Stimulated activated CD4-positive, alpha-beta T cell treated with anti-CD3 and anti-CD28 coated beads, Interleukin-1b, Interleukin-23, amount 100 ng/mL, for 1 hour (primary cell): ENCODE results near the gene RNU6-1.

Experiments
- DNase-seq, 2 donors: peaks; one replicate each; pipeline ENCODE4 v3.0.0-alpha.2; 2020; ENCODE audit warnings: low read depth in 2 of 2

Gene RNU6-1

DNA sequence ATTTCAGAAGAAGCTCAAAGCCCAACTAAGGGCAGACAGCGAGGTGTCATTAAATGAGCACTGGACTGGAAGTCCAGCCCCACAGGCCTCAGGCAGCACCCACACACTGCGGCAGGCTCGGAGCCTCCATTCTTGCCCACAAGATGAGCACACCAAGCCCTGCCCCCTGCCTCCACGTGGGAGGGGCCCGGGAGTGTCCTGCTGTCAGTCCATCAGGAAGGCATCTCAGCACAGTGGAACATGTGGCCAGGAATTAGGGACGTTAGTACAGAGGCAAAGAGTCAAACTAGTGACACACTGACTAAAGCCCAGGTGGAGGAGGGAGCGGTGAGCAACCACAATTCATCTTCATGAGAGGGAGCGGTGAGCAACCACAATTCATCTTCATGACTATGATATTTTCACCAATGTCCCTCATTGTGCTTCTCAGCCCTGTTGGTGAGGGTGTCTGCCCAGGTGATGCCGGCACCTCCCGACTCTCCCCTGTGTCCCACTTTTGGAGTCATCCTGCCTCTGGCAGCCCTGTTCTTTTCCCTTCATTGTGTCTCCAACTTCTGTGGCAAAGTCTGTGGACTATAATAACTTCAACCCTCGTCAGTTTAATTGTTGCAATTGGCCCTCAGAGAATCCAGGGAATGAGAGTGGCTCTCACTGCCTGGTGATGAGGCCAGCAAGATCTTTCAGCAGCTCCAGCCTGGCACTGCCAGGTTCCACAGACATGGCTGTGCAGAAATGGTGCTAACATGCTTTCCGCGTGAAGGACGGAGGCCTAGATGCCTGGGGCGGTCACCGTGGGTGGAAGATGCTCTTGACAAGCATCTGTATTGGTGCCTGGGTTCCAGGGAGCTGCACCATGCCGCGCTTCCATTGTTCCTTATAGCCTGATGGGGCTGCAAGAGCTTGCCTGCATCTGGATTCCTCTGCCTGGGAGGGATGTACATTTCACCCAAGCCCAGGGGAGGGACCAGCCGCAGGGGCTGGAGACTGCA is 37.6 kb downstream of the RNU6-1 start:
- no peak for DNase-seq

DNA sequence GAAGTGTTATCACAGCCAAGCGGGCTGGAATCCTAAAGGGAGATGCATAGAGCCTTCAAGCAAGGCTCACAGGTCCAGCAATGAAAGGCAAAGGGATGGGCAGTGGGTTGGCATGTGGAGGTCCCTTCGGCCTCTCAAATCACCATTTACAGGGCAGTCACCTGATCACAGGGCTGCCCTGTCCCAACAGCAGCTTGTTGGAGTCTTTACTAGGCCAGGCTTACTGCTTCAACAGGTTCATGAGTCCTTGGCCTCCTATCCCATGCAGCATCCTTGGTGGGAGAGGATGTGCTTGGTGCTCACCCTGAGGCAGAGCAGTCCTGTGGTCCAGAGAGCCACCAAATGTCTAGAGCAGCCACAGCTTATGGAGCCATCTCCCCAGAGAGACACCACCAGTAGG is 38.7 kb downstream of the RNU6-1 start:
- DNase-seq: no peak

DNA sequence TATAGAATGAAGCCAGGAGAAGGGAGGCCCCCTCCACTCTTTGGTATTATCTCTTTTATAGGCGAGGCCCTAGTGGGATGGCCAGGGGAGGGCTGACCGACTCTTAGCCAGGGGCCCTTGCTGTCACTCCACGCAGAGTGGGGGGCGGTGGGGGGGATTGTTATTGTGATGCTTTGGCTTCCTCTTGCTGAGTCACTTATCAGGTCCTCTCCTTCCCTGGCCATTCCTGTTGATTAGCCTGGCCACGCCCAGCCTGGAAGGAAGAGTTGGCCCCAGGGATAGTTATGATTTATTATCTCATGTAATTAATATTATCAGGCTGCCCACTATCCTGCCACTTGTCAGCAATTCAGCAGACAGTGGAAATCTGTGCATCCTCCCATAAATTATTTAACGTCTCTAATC is 40.0 kb downstream of the RNU6-1 start:
- no peak for DNase-seq

DNA sequence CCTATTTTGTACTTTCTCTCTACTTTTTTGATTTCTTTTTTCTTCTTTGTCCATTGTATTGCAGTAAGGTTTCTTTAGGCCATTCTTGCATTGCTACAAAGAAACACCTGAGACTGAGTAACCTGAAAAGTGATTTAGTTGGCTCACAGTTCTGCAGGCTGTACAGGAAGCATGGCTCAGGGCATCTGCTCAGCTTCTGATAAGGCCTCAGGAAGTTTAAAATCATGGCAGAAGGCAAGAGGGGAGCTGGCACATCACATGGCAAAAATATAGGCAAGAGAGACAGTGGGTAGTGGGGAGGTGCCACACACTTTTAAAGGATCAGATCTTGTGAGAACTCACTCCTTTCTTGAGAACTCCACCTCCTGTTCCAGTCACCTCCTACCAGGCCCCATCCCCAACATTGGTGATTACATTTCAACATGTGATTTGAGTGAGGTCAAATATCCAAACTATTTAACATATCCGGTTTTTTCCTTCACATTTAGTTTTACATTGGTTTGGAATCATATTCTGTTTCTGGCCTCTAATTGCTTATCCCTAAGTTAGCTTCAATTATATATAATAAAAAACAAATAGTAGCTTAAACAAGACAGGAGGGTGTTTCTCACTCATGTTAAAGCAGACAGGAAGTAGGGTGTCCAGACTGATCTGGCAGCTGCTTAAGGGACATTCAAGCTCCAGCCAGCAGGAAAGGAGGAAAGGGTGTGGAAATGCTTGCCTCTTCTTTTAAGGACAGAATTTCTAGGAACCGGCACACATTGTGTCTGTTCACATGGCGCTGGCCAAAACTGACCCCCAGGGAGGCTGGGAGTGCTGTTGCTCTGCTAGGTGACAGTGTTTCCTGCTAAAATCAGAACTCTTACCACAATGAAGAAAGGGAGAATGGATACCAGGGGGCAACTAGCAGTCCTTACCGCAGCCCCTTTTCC is 43.4 kb downstream of the RNU6-1 start:
- DNase-seq: no peak

DNA sequence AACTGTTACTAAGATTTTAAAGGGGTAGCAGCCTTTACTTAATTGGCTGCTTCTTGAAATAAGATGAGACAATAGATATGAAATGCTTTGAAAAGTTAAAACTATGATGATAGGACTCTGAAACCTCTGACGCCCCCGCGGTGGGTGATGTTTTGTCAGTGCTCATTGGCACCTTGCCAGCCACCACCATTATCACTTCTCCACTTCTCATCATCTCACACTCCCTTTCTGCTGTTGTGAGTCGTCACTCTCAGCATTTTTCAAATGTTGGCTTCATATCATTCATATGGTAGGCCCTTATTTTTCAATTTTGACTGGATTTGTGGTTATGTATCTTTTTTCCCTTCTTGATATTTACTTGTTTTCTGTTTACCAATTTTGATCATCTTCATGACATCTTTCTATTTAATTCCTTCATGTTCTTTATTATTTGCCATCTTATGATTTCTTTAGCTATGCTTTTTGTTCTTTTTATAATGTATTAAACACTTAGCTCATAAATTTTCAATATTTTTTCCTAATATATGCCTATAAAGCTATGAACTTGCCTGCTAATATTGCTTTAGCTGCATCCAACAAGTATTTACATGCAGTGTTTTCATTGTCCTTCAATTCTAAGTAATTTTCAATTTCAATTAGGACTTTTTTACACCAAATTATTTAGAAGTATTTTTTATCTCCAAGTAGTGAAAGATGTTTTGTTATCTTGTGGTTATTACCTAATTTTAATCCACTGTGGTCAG is 44.8 kb downstream of the RNU6-1 start:
- peak in 1 of 2 donors; percentile 10 for DNase-seq

DNA sequence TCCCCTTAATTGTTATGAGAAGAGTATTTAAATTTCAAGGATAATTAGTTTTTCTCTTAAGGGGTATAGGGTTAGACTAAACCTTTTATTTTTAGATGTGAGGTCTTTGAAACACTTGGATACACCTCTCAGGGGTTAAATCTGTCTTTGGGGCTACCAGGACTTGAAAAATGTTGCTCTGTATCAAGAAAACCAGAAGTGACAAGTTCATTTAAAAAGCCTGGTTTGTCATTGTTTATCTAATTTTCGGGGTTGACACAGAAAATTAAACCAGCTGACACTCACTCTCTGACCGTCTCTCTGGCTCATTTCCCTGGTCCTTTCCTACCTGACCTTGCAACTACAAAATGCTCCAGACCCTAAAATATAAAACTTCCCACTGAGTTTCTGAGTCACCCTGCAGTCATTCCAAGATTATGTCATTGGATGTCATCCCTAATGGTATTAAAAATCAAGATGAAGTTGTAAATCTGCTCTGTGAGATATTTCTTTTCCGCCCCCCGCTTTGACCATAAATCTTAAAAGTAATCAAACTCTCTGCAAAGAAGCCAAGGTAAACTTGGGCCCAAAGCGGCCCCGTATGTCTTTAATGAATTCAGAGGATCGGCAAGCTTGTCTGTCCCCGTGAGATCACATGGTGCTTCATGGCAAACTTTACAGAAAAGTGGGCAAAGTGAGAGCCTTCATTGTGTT is 47.4 kb downstream of the RNU6-1 start:
- no peak for DNase-seq

DNA sequence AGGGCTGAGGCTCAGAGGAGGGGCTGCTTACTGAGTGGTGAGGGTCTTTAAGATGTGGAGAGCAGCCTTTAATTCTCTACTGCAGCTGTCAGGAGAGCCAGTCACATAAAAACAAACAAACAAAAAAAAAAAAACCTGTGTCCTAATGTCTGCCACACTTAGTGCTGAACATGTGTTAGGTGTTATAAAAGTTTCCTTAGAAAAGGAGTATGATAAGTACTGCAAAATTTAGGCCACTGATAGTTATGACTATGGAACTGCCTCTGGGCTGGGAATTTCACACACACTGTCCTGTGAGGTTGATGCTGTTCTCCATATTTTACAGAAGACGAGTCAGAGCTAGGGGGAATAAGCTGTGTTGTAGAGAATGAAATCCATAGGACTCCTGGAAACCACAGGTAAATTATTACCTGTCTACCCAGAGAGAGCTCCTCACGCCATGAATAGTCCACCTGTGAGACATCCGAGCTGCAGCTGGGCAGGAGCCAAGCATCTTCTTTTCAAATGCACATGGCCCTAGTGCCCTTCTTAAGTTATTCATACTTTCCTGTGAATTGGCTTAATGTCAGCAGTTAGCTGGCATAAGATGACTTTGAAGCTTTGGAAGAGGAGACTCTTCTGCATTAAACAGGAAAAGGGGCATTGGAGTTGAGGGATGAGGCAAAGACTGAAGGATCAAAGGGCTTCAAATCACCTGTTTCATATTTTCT is 49.1 kb downstream of the RNU6-1 start:
- DNase-seq: no peak
